Heart left ventricle (tissue), 16 donors: ENCODE measurements around the gene TAGLN. TPM values are rescaled to one million over a fixed set of nuclear protein-coding genes. Genes with fewer than 3 reads are reported as not detected.
A peak's percentile ranks its signal among the peaks of the same experiment; 100 is the strongest.
"Not testable (repeated sequence)": the region's sequence is repeated elsewhere in the genome, so short reads cannot be mapped to it uniquely, and the experiment has no call there.

ENCODE experiments used
- ATAC-seq, 4 donors: fragments of 200-7000 bp; cut with Tn5 transposase; one replicate each; pipeline ENCODE4 v1.9.1; 2020 to 2022; ENCODE audit warnings: moderate library complexity in 4 of 4, mild to moderate bottlenecking in 3 of 4, moderate number of reproducible peaks in 1 of 4
- DNase-seq, 5 donors: peaks; one replicate each; pipeline ENCODE4 v3.0.0-alpha.2; 2020
- H3K27ac ChIP-seq, 12 donors: fragments of 200-600 bp; sonication (generic) in 4 of 12; one replicate each; pipeline versions ENCODE4 v1.5.0 to v1.8.0; 2016 to 2022; ENCODE audit warnings: mild to moderate bottlenecking in 2 of 12
- H3K27me3 ChIP-seq, 9 donors: fragments of 200-600 bp; sonication (generic) in 2 of 9; one replicate each; pipeline versions ENCODE4 v1.5.1 to v1.8.0; 2016 to 2022; ENCODE audit warnings: mild to moderate bottlenecking in 3 of 9
- H3K36me3 ChIP-seq, 9 donors: fragments of 200-600 bp; sonication (generic) in 2 of 9; one replicate each; pipeline versions ENCODE4 v1.5.0 to v1.8.0; 2018 to 2022; ENCODE audit warnings: mild to moderate bottlenecking in 2 of 9
- H3K4me1 ChIP-seq, 12 donors: fragments of 200-600 bp; sonication (generic) in 4 of 12; one replicate each; pipeline versions ENCODE4 v1.5.0 to v1.8.0; 2016 to 2022; ENCODE audit warnings: mild to moderate bottlenecking in 3 of 12
- H3K4me3 ChIP-seq, 12 donors: fragments of 200-600 bp; sonication (generic) in 4 of 12; one replicate each; pipeline versions ENCODE4 v1.5.0 to v1.8.0; 2017 to 2022; ENCODE audit warnings: mild to moderate bottlenecking in 9 of 12, moderate library complexity in 4 of 12
- H3K9me3 ChIP-seq, 12 donors: fragments of 200-600 bp; sonication (generic) in 4 of 12; one replicate each; pipeline versions ENCODE4 v1.5.0 to v1.8.0; 2016 to 2022; ENCODE audit warnings: mild to moderate bottlenecking in 1 of 12
- POLR2A ChIP-seq, 2 donors: fragments of 450-650 bp; IDR thresholded peaks; one replicate each; pipeline ENCODE4 v1.6.1; 2017; ENCODE audit warnings: antibody characterized with exemption in 2 of 2, mild to moderate bottlenecking in 2 of 2, moderate library complexity in 2 of 2
- WGBS, 4 donors: extraction: QIAGEN DNeasy Blood & Tissue Kit in 2 of 4; methylation state at CpG; one replicate each; pipeline versions ENCODE4 v1.1.5 to v1.1.7; 2013 to 2018; 5-methylcytosine and 5-hydroxymethylcytosine counted together
- intact Hi-C, 10 donors: fragments of 100-400 bp; cut with DNase I; formaldehyde crosslinking; loops; one replicate each; pipeline versions ENCODE4 v1.11.1 to v1.14.2; 2022
- polyA plus RNA-seq, 2 donors: library from polyadenylated mRNA; stranded (reverse); fragments of 200-250 nt; gene quantifications; one replicate each; pipeline ENCODE4 v1.2.3, GENCODE V29; 2013
- total RNA-seq, 9 donors: library from RNA; depleted of rRNA in 2 of 9; stranded (reverse); fragments of >200 nt in 2 of 9; fragmentation: NEBNext Ultra II Directional in 3 of 9; extraction: Animal tissue kit (Norgen Biotek cat#: 25700) in 3 of 9; gene quantifications; one replicate each; pipeline versions ENCODE4 v1.1.0 to v1.2.4, GENCODE V29; 2016 to 2023
- TF ChIP-seq, protein P1 (sequence below), 12 donors: fragments of 200-600 bp; sonication (generic) in 4 of 12; IDR thresholded peaks; one replicate each; pipeline versions ENCODE4 v1.5.0 to v1.8.0; 2018 to 2022; ENCODE audit warnings: antibody characterized with exemption in 12 of 12, mild to moderate bottlenecking in 5 of 12
- donor health status: ischemic (EF 13 %, LVEDD 7.1; RV severe dilation, severe dysfunction).
- donor health status: healthy with polysubstance abuse.
- donor health status: DM: no; HTN: yes; CAD: no.
- donor health status: DM: no; HTN: no; CAD: no.
- donor health status: ischemic (EF 25% LVEDD 6.9; RV normal size, moderate dysfunction).
- donor health status: ischemic (EF 25% LVEDD 5.7; RV mildly dilated, moderate dysfunction).
- donor health status: healthy.
- donor health status: DM: yes; HTN: yes; CAD: no.
- donor health status: ischemic (EF 35%, LVEDD 5.7; RV mildly dilated, moderate dysfunction).
- donor health status: nonischemic (EF 11% LVEDD 7.7; RV severe dilation, severe dysfunction).
- donor health status: DM: yes; HTN: yes; CAD: no.
- donor health status: PGD.
- donor health status: ischemic (EF 29% LVEDD 5.4; RV normal size, mild dysfunction).
- donor health status: nonischemic (EF 23%, LVEDD 6.1; RV moderate dilation, normal function).

TAGLN gene
- total and polyA plus RNA-seq, 11 donors, result 63.7 to 399 (median 187) TPM

- peaks cover 0 to 44% (median 15%) of the 10 kb centered on the region in 12 donors for H3K4me1 ChIP-seq
- TF ChIP-seq POLR2A (IDR thresholded peaks at IDR 0.05), result no peak
- TF ChIP-seq, protein P1, sequence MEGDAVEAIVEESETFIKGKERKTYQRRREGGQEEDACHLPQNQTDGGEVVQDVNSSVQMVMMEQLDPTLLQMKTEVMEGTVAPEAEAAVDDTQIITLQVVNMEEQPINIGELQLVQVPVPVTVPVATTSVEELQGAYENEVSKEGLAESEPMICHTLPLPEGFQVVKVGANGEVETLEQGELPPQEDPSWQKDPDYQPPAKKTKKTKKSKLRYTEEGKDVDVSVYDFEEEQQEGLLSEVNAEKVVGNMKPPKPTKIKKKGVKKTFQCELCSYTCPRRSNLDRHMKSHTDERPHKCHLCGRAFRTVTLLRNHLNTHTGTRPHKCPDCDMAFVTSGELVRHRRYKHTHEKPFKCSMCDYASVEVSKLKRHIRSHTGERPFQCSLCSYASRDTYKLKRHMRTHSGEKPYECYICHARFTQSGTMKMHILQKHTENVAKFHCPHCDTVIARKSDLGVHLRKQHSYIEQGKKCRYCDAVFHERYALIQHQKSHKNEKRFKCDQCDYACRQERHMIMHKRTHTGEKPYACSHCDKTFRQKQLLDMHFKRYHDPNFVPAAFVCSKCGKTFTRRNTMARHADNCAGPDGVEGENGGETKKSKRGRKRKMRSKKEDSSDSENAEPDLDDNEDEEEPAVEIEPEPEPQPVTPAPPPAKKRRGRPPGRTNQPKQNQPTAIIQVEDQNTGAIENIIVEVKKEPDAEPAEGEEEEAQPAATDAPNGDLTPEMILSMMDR (IDR thresholded peaks at IDR 0.05), result no peak
- WGBS, 4 donors, result 68 to 78% (median 72%) methylated on average over 13 to 17 of the region's 17 CpGs
- peak overlapping the region in 7 of 12 donors; percentile 15 to 95 (median 54) for H3K27ac ChIP-seq
- peaks cover 0 to 33% (median 29%) of the 10 kb centered on the region in 9 donors for H3K36me3 ChIP-seq
- intact Hi-C loops, result loop anchor here in 4 of 10 donors (5.0 kb wide), 1 partner anchor 72 kb away; no protein-coding TSS in a partner anchor
- ATAC-seq (no peak), DNase-seq (no peak)
- H3K9me3 ChIP-seq, result no peaks in the 10 kb centered on the region
- H3K27me3 ChIP-seq, result no peaks in the 10 kb centered on the region
- H3K4me3 ChIP-seq, result peak overlapping the region in 4 of 12 donors; percentile 15 to 80 (median 32)
These were observed 5.3 kb downstream of the TAGLN start for GRCh38 chr11:117204283-117205080.

- H3K9me3 ChIP-seq, result no peaks in the 10 kb centered on the region
- 80 to 90% (median 84%) methylated on average over 8 to 11 of the region's 11 CpGs for WGBS, 4 donors
- H3K36me3 ChIP-seq, result peaks cover 0 to 37% (median 33%) of the 10 kb centered on the region in 9 donors
- TF ChIP-seq, protein P1 (IDR thresholded peaks at IDR 0.05), result no peak
- no peak for TF ChIP-seq POLR2A (IDR thresholded peaks at IDR 0.05)
- H3K4me1 ChIP-seq, result peaks cover 0 to 42% (median 15%) of the 10 kb centered on the region in 12 donors
- ATAC-seq, result no peak
- no peaks in the 10 kb centered on the region for H3K27me3 ChIP-seq
- no peak overlapping the region for H3K4me3 ChIP-seq
- intact Hi-C loops, result loop anchor here in 4 of 10 donors (5.0 kb wide), 1 partner anchor 73 kb away; no protein-coding TSS in a partner anchor
- H3K27ac ChIP-seq, result peak overlapping the region in 5 of 12 donors; percentile 30 to 95 (median 62)
- peak in 1 of 5 donors; percentile 42 for DNase-seq
These were observed 6.1 kb downstream of the TAGLN start for GRCh38 chr11:117205211-117205818.

- intact Hi-C loops, result loop anchor here in 4 of 10 donors (5.0 kb wide), 1 partner anchor 74 kb away; no protein-coding TSS in a partner anchor
- ATAC-seq (peak in 1 of 4 donors; percentile 1), DNase-seq (peak in 1 of 5 donors; percentile 52)
- 74 to 86% (median 77%) methylated on average over 6 to 8 of the region's 8 CpGs for WGBS, 4 donors
- not testable (repeated sequence) for H3K4me3 ChIP-seq, H3K9me3 ChIP-seq, H3K27me3 ChIP-seq
- Histone ChIP-seq H3K27ac (peak overlapping the region in 2 of 12 donors; percentile 59 to 74), H3K4me1 (peaks cover 0 to 39% (median 14%) of the 10 kb centered on the region in 12 donors), H3K36me3 (peaks cover 0 to 44% (median 33%) of the 10 kb centered on the region in 9 donors)
These were observed 6.9 kb downstream of the TAGLN start for GRCh38 chr11:117206111-117206510.

DNA sequence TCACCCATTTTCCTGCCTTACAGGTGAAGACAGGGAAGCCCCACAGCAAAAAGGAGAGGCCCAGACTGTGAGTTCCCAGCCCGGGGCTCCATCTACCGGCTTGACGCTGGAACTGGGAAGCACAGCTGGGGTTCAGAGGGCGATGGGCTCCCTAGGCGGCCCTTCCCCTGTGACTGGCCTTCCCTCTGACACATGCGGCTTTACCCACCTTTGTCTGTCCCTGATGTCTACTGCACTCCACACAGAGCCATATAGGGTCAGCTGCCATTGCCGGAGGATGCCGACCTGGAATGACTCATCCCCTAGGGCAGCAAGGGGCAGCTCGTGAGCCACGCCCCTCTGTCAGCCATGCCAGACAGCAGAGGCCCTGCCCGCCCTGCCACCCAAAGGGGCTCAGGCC lies 7.7 kb downstream of the TAGLN start:
- not testable (repeated sequence) for H3K27me3 ChIP-seq, H3K4me3 ChIP-seq, H3K9me3 ChIP-seq
- Histone ChIP-seq H3K27ac (peak overlapping the region in 1 of 12 donors; percentile 42), H3K36me3 (peaks cover 0 to 51% (median 38%) of the 10 kb centered on the region in 9 donors), H3K4me1 (peaks cover 0 to 31% (median 11%) of the 10 kb centered on the region in 12 donors)
- intact Hi-C loops, result loop anchor here in 4 of 10 donors (5.0 kb wide), 1 partner anchor 75 kb away; no protein-coding TSS in a partner anchor
- peak in 3 of 4 donors; percentile 51 to 71 (median 68) for ATAC-seq
- TF ChIP-seq, protein P1 (IDR thresholded peaks at IDR 0.05), result peak in 1 of 12 donors; percentile 15
- peak in 1 of 5 donors; percentile 28 for DNase-seq
- 77 to 84% methylated on average over 5 to 6 of the region's 11 CpGs; no CpG with 5 or more reads in 2 of the 4 donors for WGBS, 4 donors

DNA sequence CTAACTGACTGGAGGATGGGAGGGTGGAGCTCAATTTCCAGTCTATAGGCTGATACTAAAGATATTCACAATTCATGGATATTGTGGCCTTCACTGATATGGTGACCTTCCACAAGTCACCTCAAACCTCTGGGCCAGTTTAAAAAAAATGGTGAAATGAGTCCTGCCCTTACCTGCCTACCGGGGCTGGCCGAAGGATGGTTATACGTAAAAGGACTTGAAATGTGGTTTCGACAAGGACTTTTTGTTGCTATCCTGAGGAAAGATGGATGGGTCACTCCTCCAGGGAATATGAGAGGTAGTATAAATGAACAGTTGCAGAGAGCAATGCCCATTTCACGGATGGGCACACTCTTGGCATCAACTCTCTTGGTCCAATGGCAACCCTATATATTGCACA lies 8.3 kb downstream of the TAGLN start:
- intact Hi-C loops, result loop anchor here in 4 of 10 donors (5.0 kb wide), 1 partner anchor 75 kb away; no protein-coding TSS in a partner anchor
- ATAC-seq, result not testable (repeated sequence)

DNA sequence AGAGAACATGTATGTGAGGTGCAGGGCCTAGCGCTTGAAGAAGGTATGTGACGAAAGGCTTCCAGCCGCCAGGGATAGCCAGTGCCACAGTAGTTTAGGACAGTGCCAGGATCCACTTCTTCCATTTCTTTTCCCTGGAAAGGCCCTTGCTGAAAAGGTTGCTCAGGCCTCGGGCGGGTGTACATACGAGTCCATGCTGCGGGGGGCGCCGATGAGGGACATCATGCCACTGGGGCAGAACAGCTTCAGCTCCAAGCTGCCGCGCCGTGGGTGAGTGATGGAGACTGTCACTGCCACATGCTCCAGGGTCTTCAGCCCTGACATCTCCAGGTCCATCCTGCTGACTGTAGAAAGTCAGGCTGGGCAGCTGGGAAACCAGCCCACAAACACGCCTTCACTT lies 9.5 kb downstream of the TAGLN start:
- H3K9me3 ChIP-seq, H3K27me3 ChIP-seq, H3K4me3 ChIP-seq, ATAC-seq: not testable (repeated sequence)
- DNase-seq, result peak in 1 of 5 donors; percentile 49
- 60 to 89% (median 86%) methylated on average over 2 to 9 of the region's 13 CpGs for WGBS, 4 donors
- Histone ChIP-seq H3K4me1 (peaks cover 0 to 20% (median 11%) of the 10 kb centered on the region in 12 donors), H3K27ac (peak overlapping the region in 1 of 12 donors; percentile 51), H3K36me3 (peaks cover 0 to 61% (median 40%) of the 10 kb centered on the region in 9 donors)
- intact Hi-C loops, result loop anchor here in 6 of 10 donors (2.0 to 5.0 kb wide), 3 partner anchors 74 to 76 kb away; no protein-coding TSS in a partner anchor

More for the DNA sequence above, 8.3 kb downstream of the TAGLN start:
- Histone ChIP-seq H3K4me1 (peaks cover 0 to 31% (median 11%) of the 10 kb centered on the region in 12 donors), H3K36me3 (peaks cover 0 to 57% (median 40%) of the 10 kb centered on the region in 9 donors)
- H3K4me3 ChIP-seq, H3K9me3 ChIP-seq, H3K27ac ChIP-seq, H3K27me3 ChIP-seq: not testable (repeated sequence)
- peak in 1 of 5 donors; percentile 20 for DNase-seq
- 89 to 97% (median 95%) methylated on average over 4 to 5 of the region's 5 CpGs for WGBS, 4 donors
